Tibial nerve (tissue), 4 donors: ENCODE measurements around the gene WDR48.

Source experiments
- EP300 ChIP-seq, 2 donors: sonication (generic); formaldehyde crosslinking; IDR thresholded peaks; one replicate each; pipeline ENCODE4 v1.6.1; 2017; ENCODE audit warnings: antibody characterized with exemption in 2 of 2, mild to moderate bottlenecking in 1 of 2
- POLR2A ChIP-seq, 2 donors: fragments of 450-650 bp; IDR thresholded peaks; one replicate each; pipeline ENCODE4 v1.6.1; 2017; ENCODE audit warnings: antibody characterized with exemption in 2 of 2, mild to moderate bottlenecking in 2 of 2, moderate library complexity in 2 of 2
- TF ChIP-seq, protein P1 (sequence below), 5 experiments: fragments of 200-600 bp in 3 of 5; fragments of 450-650 bp in 2 of 5; sonication (generic) in 3 of 5; IDR thresholded peaks; one replicate each; pipeline ENCODE4 v1.5.1; 2016 to 2019; ENCODE audit warnings: antibody characterized with exemption in 5 of 5, mild to moderate bottlenecking in 3 of 5, moderate library complexity in 2 of 5

DNA sequence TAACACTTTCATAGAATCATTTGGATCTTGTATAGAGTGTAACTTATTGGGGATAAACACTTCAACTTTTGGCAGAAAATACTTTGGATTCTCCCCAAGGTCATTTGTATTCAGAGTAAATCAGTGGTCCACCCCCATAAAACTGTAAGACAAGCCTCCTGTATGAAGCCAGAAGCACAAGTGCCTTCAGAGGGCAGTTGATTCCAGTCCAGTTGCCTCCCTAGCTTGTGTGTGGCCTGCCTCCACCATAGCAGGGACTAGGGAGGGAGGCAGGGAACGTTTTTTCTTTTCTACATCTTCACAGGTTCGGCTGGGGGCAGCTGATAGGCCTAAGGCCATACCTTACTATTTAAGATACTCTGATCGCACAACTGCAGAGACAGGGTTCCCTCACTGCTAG, 44.0 kb downstream of the WDR48 start:
- TF ChIP-seq, protein P1, sequence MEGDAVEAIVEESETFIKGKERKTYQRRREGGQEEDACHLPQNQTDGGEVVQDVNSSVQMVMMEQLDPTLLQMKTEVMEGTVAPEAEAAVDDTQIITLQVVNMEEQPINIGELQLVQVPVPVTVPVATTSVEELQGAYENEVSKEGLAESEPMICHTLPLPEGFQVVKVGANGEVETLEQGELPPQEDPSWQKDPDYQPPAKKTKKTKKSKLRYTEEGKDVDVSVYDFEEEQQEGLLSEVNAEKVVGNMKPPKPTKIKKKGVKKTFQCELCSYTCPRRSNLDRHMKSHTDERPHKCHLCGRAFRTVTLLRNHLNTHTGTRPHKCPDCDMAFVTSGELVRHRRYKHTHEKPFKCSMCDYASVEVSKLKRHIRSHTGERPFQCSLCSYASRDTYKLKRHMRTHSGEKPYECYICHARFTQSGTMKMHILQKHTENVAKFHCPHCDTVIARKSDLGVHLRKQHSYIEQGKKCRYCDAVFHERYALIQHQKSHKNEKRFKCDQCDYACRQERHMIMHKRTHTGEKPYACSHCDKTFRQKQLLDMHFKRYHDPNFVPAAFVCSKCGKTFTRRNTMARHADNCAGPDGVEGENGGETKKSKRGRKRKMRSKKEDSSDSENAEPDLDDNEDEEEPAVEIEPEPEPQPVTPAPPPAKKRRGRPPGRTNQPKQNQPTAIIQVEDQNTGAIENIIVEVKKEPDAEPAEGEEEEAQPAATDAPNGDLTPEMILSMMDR (IDR thresholded peaks at IDR 0.05), result no peak
- TF ChIP-seq POLR2A (IDR thresholded peaks at IDR 0.05) (no peak), EP300 (IDR thresholded peaks at IDR 0.05) (no peak)
